B cell (primary cell): ENCODE data around the gene PCBP3. TPM values are rescaled to one million over a fixed set of nuclear protein-coding genes. Genes with fewer than 3 reads are reported as not detected.

Experiments
- ATAC-seq: fragments of 200-7000 bp; cut with Tn5 transposase; one replicate; pipeline ENCODE4 v1.10.0; 2021; ENCODE audit warnings: low read depth, mild to moderate bottlenecking, moderate number of reproducible peaks, moderate library complexity
- CTCF ChIA-PET: fragments of 350-600 bp; sonication (Branson Sonifier 250); formaldehyde crosslinking; loops from one replicate; lab custom pipeline; 2021; ENCODE audit warnings: antibody characterized with exemption, inconsistent platforms; lab: Charles Lee
- POLR2A ChIA-PET: fragments of 350-600 bp; sonication (Branson Sonifier 250); formaldehyde crosslinking; loops from one replicate; lab custom pipeline; 2021; ENCODE audit warnings: antibody characterized with exemption; lab: Charles Lee
- DNase-seq: peaks from one replicate; pipeline ENCODE4 v3.0.0; 2013
- H2AFZ ChIP-seq: 2 replicates; pipeline ENCODE4 v1.6.1; 2012; ENCODE audit warnings: mild to moderate bottlenecking, low read depth, low read length; ENCODE audit not compliant: insufficient read depth, poor library complexity, severe bottlenecking
- H3K27ac ChIP-seq, 2 donors: 1 replicate in 1 of 2; 2 replicates in 1 of 2; pipeline ENCODE4 v1.5.1; 2012 to 2013; ENCODE audit warnings: low read length in 2 of 2, mild to moderate bottlenecking in 2 of 2, moderate library complexity in 1 of 2
- H3K27me3 ChIP-seq, 4 experiments: fragments of 200-600 bp in 1 of 4; sonication (generic) in 1 of 4; replicated peaks in 1 of 4; 1 replicate in 2 of 4; 2 replicates in 2 of 4; pipeline versions ENCODE4 v1.6.1 to v1.7.0; 2013 to 2016; ENCODE audit warnings: low read length in 3 of 4, mild to moderate bottlenecking in 2 of 4, mixed read lengths in 1 of 4, moderate library complexity in 1 of 4; ENCODE audit not compliant: insufficient read depth in 4 of 4, control insufficient read depth in 3 of 4; ENCODE audit errors: control extremely low read depth in 1 of 4
- H3K36me3 ChIP-seq, 2 experiments: replicated peaks in 1 of 2; 1 replicate in 1 of 2; 2 replicates in 1 of 2; pipeline versions ENCODE4 v1.6.1 to v1.7.1; 2013; ENCODE audit warnings: low read length in 1 of 2; ENCODE audit not compliant: insufficient read depth in 2 of 2, control insufficient read depth in 1 of 2; ENCODE audit errors: control extremely low read depth in 1 of 2, extremely low read depth in 1 of 2
- H3K4me1 ChIP-seq, 2 donors: fragments of 200-600 bp in 1 of 2; sonication (generic) in 1 of 2; 1 replicate in 1 of 2; 2 replicates in 1 of 2; pipeline versions ENCODE4 v1.5.1 to v1.6.1; 2013 to 2017; ENCODE audit warnings: low read length in 2 of 2; ENCODE audit not compliant: control insufficient read depth in 2 of 2, insufficient read depth in 2 of 2
- H3K4me2 ChIP-seq: replicated peaks from 2 replicates; pipeline ENCODE3; 2012; ENCODE audit warnings: mild to moderate bottlenecking, low read depth, low read length; ENCODE audit not compliant: poor library complexity, severe bottlenecking
- H3K4me3 ChIP-seq, 5 experiments: fragments of 200-600 bp in 1 of 5; sonication (generic) in 1 of 5; 1 replicate in 3 of 5; 2 replicates in 2 of 5; pipeline versions ENCODE4 v1.5.1 to v1.7.0; 2011 to 2016; ENCODE audit warnings: low read length in 4 of 5, mild to moderate bottlenecking in 4 of 5, low read depth in 2 of 5, control low read depth in 1 of 5, moderate library complexity in 1 of 5; ENCODE audit not compliant: insufficient read depth in 1 of 5; ENCODE audit errors: control extremely low read depth in 1 of 5, extremely low read depth in 1 of 5
- H3K79me2 ChIP-seq: fragments of 200-600 bp; sonication (generic); one replicate; pipeline ENCODE4 v1.6.0; 2016; ENCODE audit warnings: low read length; ENCODE audit not compliant: control insufficient read depth, insufficient read depth
- H3K9ac ChIP-seq: fragments of 200-600 bp; sonication (generic); 2 replicates; pipeline ENCODE4 v1.6.1; 2017; ENCODE audit warnings: mild to moderate bottlenecking, low read length, moderate library complexity
- H3K9me3 ChIP-seq, 3 donors: one replicate each; pipeline versions ENCODE4 v1.6.1 to v1.7.1; 2013; ENCODE audit warnings: low read length in 2 of 3; ENCODE audit not compliant: control insufficient read depth in 2 of 3, insufficient read depth in 1 of 3; ENCODE audit errors: control extremely low read depth in 1 of 3
- H4K20me1 ChIP-seq: 2 replicates; pipeline ENCODE4 v1.6.0; 2012; ENCODE audit warnings: mild to moderate bottlenecking, low read length; ENCODE audit not compliant: insufficient read depth, control insufficient read depth, poor library complexity, severe bottlenecking
- H3K27ac Mint-ChIP-seq: one replicate; pipeline ENCODE4 v1.8.0; 2021; ENCODE audit warnings: mixed read lengths
- H3K27me3 Mint-ChIP-seq: one replicate; pipeline ENCODE4 v1.8.0; 2021; ENCODE audit warnings: mixed read lengths
- H3K4me1 Mint-ChIP-seq: one replicate; pipeline ENCODE4 v1.8.0; 2021; ENCODE audit warnings: mixed read lengths
- H3K4me3 Mint-ChIP-seq: one replicate; pipeline ENCODE4 v1.8.0; 2021; ENCODE audit warnings: mixed read lengths
- H3K9me3 Mint-ChIP-seq: one replicate; pipeline ENCODE4 v1.8.0; 2022; ENCODE audit warnings: mixed read lengths; ENCODE audit not compliant: insufficient read depth
- CTCF ChIP-seq: fragments of 200-600 bp; IDR thresholded peaks from one replicate; pipeline ENCODE4 v1.8.0; 2022; ENCODE audit warnings: antibody characterized with exemption, mild to moderate bottlenecking
- EZH2 ChIP-seq: IDR thresholded peaks from 2 replicates; pipeline ENCODE4 v1.6.1; 2012; ENCODE audit warnings: borderline replicate concordance, low read depth, mild to moderate bottlenecking, moderate library complexity, low read length; ENCODE audit not compliant: insufficient read depth, poor library complexity, severe bottlenecking
- WGBS: methylation state at CpG from one replicate; pipeline ENCODE4 v1.1.5; 2013; ENCODE audit warnings: missing lambda C conversion rate; ENCODE audit not compliant: insufficient coverage; 5-methylcytosine and 5-hydroxymethylcytosine counted together
- intact Hi-C: fragments of 100-400 bp; cut with micrococcal nuclease; formaldehyde crosslinking; loops from one replicate; pipeline ENCODE4 v1.10.0; 2022
- polyA plus RNA-seq: library from polyadenylated mRNA; depleted of rRNA; stranded (reverse); fragments of >200 nt; gene quantifications from 2 replicates; pipeline ENCODE4 v1.2.3, GENCODE V29; 2012
- total RNA-seq, 2 donors: library from RNA; stranded (reverse); fragments of 120-200 nt in 1 of 2; gene quantifications; 1 replicate in 1 of 2; 2 replicates in 1 of 2; pipeline versions ENCODE4 v1.2.3 to v1.2.4, GENCODE V29; 2013 to 2022

The PCBP3 gene
- total and polyA plus RNA-seq, 2 donors (not counting 1 experiment from before 2014, with no cell fraction given) = 0.45 to 2.7 TPM

- no peaks in the 10 kb centered on the region for H4K20me1 ChIP-seq
- no peak for TF ChIP-seq EZH2
- no peak for TF ChIP-seq CTCF
- H3K9ac ChIP-seq = no peak overlapping the region
- no peaks in the 10 kb centered on the region for H3K27me3 ChIP-seq
- Mint-ChIP-seq H3K4me3 (no peak overlapping the region), H3K4me1 (peaks cover 4% of the 10 kb centered on the region), H3K9me3 (no peaks in the 10 kb centered on the region), H3K27ac (no peak overlapping the region), H3K27me3 (no peaks in the 10 kb centered on the region)
- CTCF ChIA-PET = no interaction called here
- H3K4me1 ChIP-seq = peaks cover 0 to 4% of the 10 kb centered on the region in 2 donors
- POLR2A ChIA-PET = no interaction called here
- H3K4me3 ChIP-seq = no peak overlapping the region
- no peak overlapping the region for H2AFZ ChIP-seq
- ATAC-seq = no peak
- DNase-seq = no peak
- H3K9me3 ChIP-seq = peaks cover 0 to 2% (median 0%) of the 10 kb centered on the region in 3 donors
- no peak overlapping the region for H3K27ac ChIP-seq
- intact Hi-C loops = no loop called here
- no peaks in the 10 kb centered on the region for H3K79me2 ChIP-seq
- H3K4me2 ChIP-seq = no peak overlapping the region
- no peaks in the 10 kb centered on the region for H3K36me3 ChIP-seq
- WGBS = 81% methylated on average over 11 of the region's 24 CpGs
These were observed 225.8 kb downstream of the PCBP3 start for GRCh38 chr21:45869121-45870007.

- WGBS = 95% methylated on average over 11 of the region's 12 CpGs
- Mint-ChIP-seq H3K9me3 (no peaks in the 10 kb centered on the region), H3K27ac (no peak overlapping the region)
These were observed 226.9 kb downstream of the PCBP3 start for GRCh38 chr21:45870421-45870820.

More at GRCh38 chr21:45870421-45870820, 226.9 kb downstream of the PCBP3 start:
- intact Hi-C loops = no loop called here
- H2AFZ ChIP-seq = no peak overlapping the region
- no peaks in the 10 kb centered on the region for H3K27me3 Mint-ChIP-seq
- peaks cover 4% of the 10 kb centered on the region for H3K4me1 Mint-ChIP-seq
- no peak overlapping the region for H3K27ac ChIP-seq
- TF ChIP-seq EZH2 (no peak), CTCF (no peak)
- H4K20me1 ChIP-seq = no peaks in the 10 kb centered on the region
- CTCF ChIA-PET = no interaction called here
- peaks cover 0 to 2% (median 0%) of the 10 kb centered on the region in 3 donors for H3K9me3 ChIP-seq
- no peaks in the 10 kb centered on the region for H3K27me3 ChIP-seq
- H3K36me3 ChIP-seq = no peaks in the 10 kb centered on the region
- no peak overlapping the region for H3K4me2 ChIP-seq
- peaks cover 0 to 4% of the 10 kb centered on the region in 2 donors for H3K4me1 ChIP-seq
- ATAC-seq (no peak), DNase-seq (no peak)
- POLR2A ChIA-PET = no interaction called here
- H3K4me3 ChIP-seq = no peak overlapping the region
- no peak overlapping the region for H3K4me3 Mint-ChIP-seq
- no peaks in the 10 kb centered on the region for H3K79me2 ChIP-seq
- no peak overlapping the region for H3K9ac ChIP-seq
